K562 (cell line): ENCODE results near the gene C16orf96. TPM values are rescaled to one million over a fixed set of nuclear protein-coding genes. Genes with fewer than 3 reads are reported as not detected.

Source experiments
- ATF1 ChIP-seq, 2 experiments: fragments of 450-650 bp in 1 of 2; IDR thresholded peaks; 2 replicates each; pipeline ENCODE4 v1.6.1; 2016; ENCODE audit warnings: missing compliant biosample characterization in 1 of 2, missing genetic modification characterization in 1 of 2
- BDP1 ChIP-seq: IDR thresholded peaks from 3 replicates; pipeline ENCODE4 v1.6.1; 2011; ENCODE audit not compliant: insufficient read length, insufficient read depth
- CBFB ChIP-seq: sonication (generic); formaldehyde crosslinking; IDR thresholded peaks from 2 replicates; pipeline ENCODE4 v1.4.0; 2020; ENCODE audit warnings: mild to moderate bottlenecking, missing genetic modification reagents
- CEBPG ChIP-seq, 3 experiments: fragments of 200-800 bp in 1 of 3; sonication (Bioruptor generic) in 1 of 3; sonication (generic) in 1 of 3; formaldehyde crosslinking in 1 of 3; IDR thresholded peaks in 2 of 3; conservative IDR thresholded peaks in 1 of 3; 2 replicates each; pipeline versions ENCODE4 v1.6.1 to v1.8.0; 2016 to 2022; ENCODE audit warnings: missing compliant biosample characterization in 2 of 3, missing genetic modification characterization in 2 of 3, mild to moderate bottlenecking in 1 of 3, missing genetic modification reagents in 1 of 3
- ELK1 ChIP-seq: sonication (generic); formaldehyde crosslinking; IDR thresholded peaks from 2 replicates; pipeline ENCODE4 v1.8.1; 2022; ENCODE audit warnings: missing genetic modification reagents
- EP300 ChIP-seq: IDR thresholded peaks from 2 replicates; pipeline ENCODE4 v1.6.1; 2012; ENCODE audit warnings: low read length, improper control_type of control experiment
- FOSL1 ChIP-seq: fragments of 200-800 bp; sonication (Bioruptor generic); conservative IDR thresholded peaks from 2 replicates; pipeline ENCODE4 v1.6.1; 2016; ENCODE audit warnings: missing genetic modification characterization, missing compliant biosample characterization
- HNRNPL ChIP-seq: fragments of 200-400 bp; formaldehyde crosslinking; IDR thresholded peaks from 2 replicates; pipeline ENCODE4 v1.6.1; 2017; ENCODE audit warnings: low read depth, mild to moderate bottlenecking, low read length
- JUN ChIP-seq, 2 experiments: sonication (generic) in 1 of 2; formaldehyde crosslinking in 1 of 2; IDR thresholded peaks; 2 replicates each; pipeline versions ENCODE4 v1.6.1 to v1.8.0; 2012 to 2022; ENCODE audit warnings: borderline replicate concordance in 2 of 2, mild to moderate bottlenecking in 2 of 2, improper control_type of control experiment in 1 of 2, low read depth in 1 of 2, low read length in 1 of 2, missing genetic modification reagents in 1 of 2
- KLF10 ChIP-seq: fragments of 250-450 bp; sonication (Bioruptor Pico); IDR thresholded peaks from 2 replicates; pipeline ENCODE4 v1.6.1; 2021; ENCODE audit warnings: matching md5 sums
- MECOM ChIP-seq: fragments of 250-450 bp; sonication (Bioruptor Pico); IDR thresholded peaks from 2 replicates; pipeline ENCODE4 v1.8.0; 2022; ENCODE audit warnings: inconsistent platforms
- MYC ChIP-seq, 2 experiments: fragments of 250-450 bp in 1 of 2; sonication (Bioruptor Pico) in 1 of 2; IDR thresholded peaks; 2 replicates each; pipeline versions ENCODE4 v1.5.1 to v1.6.1; 2012 to 2021; ENCODE audit warnings: low read depth in 2 of 2, borderline replicate concordance in 1 of 2, improper control_type of control experiment in 1 of 2, low read length in 1 of 2, mild to moderate bottlenecking in 1 of 2, moderate library complexity in 1 of 2
- NFXL1 ChIP-seq: fragments of 450-650 bp; formaldehyde crosslinking; IDR thresholded peaks from 2 replicates; pipeline ENCODE4 v1.4.0; 2021; ENCODE audit warnings: mild to moderate bottlenecking
- NRF1 ChIP-seq, 2 experiments: fragments of 450-650 bp; IDR thresholded peaks in 1 of 2; conservative IDR thresholded peaks in 1 of 2; 2 replicates each; pipeline ENCODE4 v1.6.1; 2014; ENCODE audit warnings: mild to moderate bottlenecking in 2 of 2
- SLC30A9 ChIP-seq: fragments of 250-450 bp; sonication (Bioruptor Pico); IDR thresholded peaks from 2 replicates; pipeline ENCODE4 v1.8.0; 2022; ENCODE audit warnings: mild to moderate bottlenecking, moderate library complexity
- SOX6 ChIP-seq: fragments of 450-650 bp; IDR thresholded peaks from 2 replicates; pipeline ENCODE4 v1.6.1; 2014; ENCODE audit warnings: mild to moderate bottlenecking
- TCF7L2 ChIP-seq: fragments of 150-350 bp; IDR thresholded peaks from 2 replicates; pipeline ENCODE4 v1.6.1; 2016; ENCODE audit warnings: low read depth, mild to moderate bottlenecking, low read length, moderate library complexity
- YY1 ChIP-seq, 3 experiments: IDR thresholded peaks; 2 replicates each; pipeline ENCODE4 v1.6.1; 2011; ENCODE audit warnings: low read length in 2 of 3, mild to moderate bottlenecking in 2 of 3, moderate library complexity in 2 of 3, borderline replicate concordance in 1 of 3, control low read depth in 1 of 3, low read depth in 1 of 3; ENCODE audit not compliant: insufficient read depth in 3 of 3, insufficient replicate concordance in 2 of 3, control insufficient read depth in 1 of 3, insufficient read length in 1 of 3; ENCODE audit errors: extremely low read depth in 1 of 3
- ZBTB9 ChIP-seq: fragments of 450-650 bp; formaldehyde crosslinking; IDR thresholded peaks from 2 replicates; pipeline ENCODE4 v1.4.0; 2020; ENCODE audit warnings: mild to moderate bottlenecking, moderate library complexity
- ZNF134 ChIP-seq: fragments of 250-450 bp; sonication (Bioruptor Pico); conservative IDR thresholded peaks from 2 replicates; pipeline ENCODE4 v1.4.0; 2020
- ZNF311 ChIP-seq: fragments of 250-450 bp; sonication (Bioruptor Pico); IDR thresholded peaks from 2 replicates; pipeline ENCODE4 v1.4.0; 2020; ENCODE audit warnings: mild to moderate bottlenecking, moderate library complexity
- ZNF740 ChIP-seq, 3 experiments: fragments of 200-800 bp in 1 of 3; sonication (Bioruptor generic) in 1 of 3; sonication (generic) in 1 of 3; formaldehyde crosslinking in 1 of 3; IDR thresholded peaks; 2 replicates each; pipeline versions ENCODE4 v1.6.1 to v1.8.0; 2016 to 2022; ENCODE audit warnings: mild to moderate bottlenecking in 2 of 3, missing compliant biosample characterization in 2 of 3, missing genetic modification characterization in 2 of 3, missing genetic modification reagents in 1 of 3
- polyA plus RNA-seq, 8 experiments: library from polyadenylated mRNA; depleted of rRNA in 4 of 8; stranded (reverse) in 5 of 8; unstranded in 3 of 8; fragments of >200 nt; fragmentation: Nextera tagmentation in 2 of 8; fragmentation: Illumina TruSeq in 1 of 8; extraction: Ambion mirVana in 2 of 8; extraction: Trizol in 1 of 8; gene quantifications; 2 replicates each; pipeline versions ENCODE4 v1.2.1 to v1.2.3, GENCODE V29; 2011 to 2014; ENCODE audit warnings: inconsistent platforms in 1 of 8, missing spikeins in 1 of 8
- total RNA-seq, 7 experiments: library from RNA; depleted of rRNA in 6 of 7; stranded (reverse); fragments of >200 nt in 6 of 7; fragmentation: Illumina TruSeq in 2 of 7; extraction: Trizol in 2 of 7; gene quantifications; 2 replicates each; pipeline versions ENCODE4 v1.2.1 to v1.2.3, GENCODE V29; 2011 to 2021; ENCODE audit warnings: low replicate concordance in 1 of 7

Gene C16orf96
- total and polyA plus RNA-seq, 9 of the 15 experiments (the other 6 are each of a cell fraction or from before 2014, with no cell fraction given): not detected

GRCh38 chr16:4613636-4614570 lies 57.8 kb downstream of the C16orf96 start (continued):
- TF ChIP-seq ATF1 (CRISPR knock-in tag; IDR thresholded peaks at IDR 0.05) (no peak), ATF1 (tag; IDR thresholded peaks at IDR 0.05) (no peak), NFXL1 (CRISPR knock-in tag) (no peak), HNRNPL (0 out of 2 replicates have a peak, but pooled peaks have one; percentile 63), CBFB (CRISPR knock-in tag) (0 out of 2 replicates have a peak, but pooled peaks have one; percentile 16), SLC30A9 (no peak), ZNF740 (CRISPR knock-in tag; IDR thresholded peaks at IDR 0.05) (no peak; the same call in 1 of the 2 replicates), ZNF740 (tag; IDR thresholded peaks at IDR 0.05) (no peak), CEBPG (CRISPR knock-in tag; IDR thresholded peaks at IDR 0.05) (no peak), CEBPG (tag; conservative IDR thresholded peaks at IDR 0.05 in 1 of 2, IDR thresholded peaks at IDR 0.05 in 1 of 2) (no peak), MECOM (no peak), EP300 (no peak), KLF10 (CRISPR knock-in tag) (no peak), ZNF134 (CRISPR knock-in tag) (no peak), ZNF311 (CRISPR knock-in tag) (no peak), BDP1 (no peak), NRF1 (conservative IDR thresholded peaks at IDR 0.05 in 1 of 2, IDR thresholded peaks at IDR 0.05 in 1 of 2) (peak; percentile 20 to 25; a peak in 2 of 4 replicates), YY1 (IDR thresholded peaks at IDR 0.05; ENCODE audit: borderline replicate concordance in 1 of 3, control insufficient read depth in 1 of 3, extremely low read depth in 1 of 3, insufficient read depth in 3 of 3, insufficient read length in 1 of 3, insufficient replicate concordance in 2 of 3, low read depth in 1 of 3, low read length in 2 of 3) (no peak), SOX6 (no peak), FOSL1 (no peak), ELK1 (no peak), TCF7L2 (0 out of 2 replicates have a peak, but pooled peaks have one; percentile 5), JUN (IDR thresholded peaks at IDR 0.05; ENCODE audit: borderline replicate concordance, low read depth, low read length) (no peak), JUN (CRISPR knock-in tag; IDR thresholded peaks at IDR 0.05; ENCODE audit: borderline replicate concordance) (no peak), ZBTB9 (CRISPR knock-in tag) (no peak), MYC (IDR thresholded peaks at IDR 0.05; ENCODE audit: low read depth, low read length) (peak; percentile 48; the same call in 1 of the 2 replicates), MYC (CRISPR knock-in tag; IDR thresholded peaks at IDR 0.05; ENCODE audit: borderline replicate concordance, low read depth) (no peak)
